H9 (cell line): ENCODE measurements around the gene EPS8L1. TPM values are rescaled to one million over a fixed set of nuclear protein-coding genes. Genes with fewer than 3 reads are reported as not detected.

Experiments used
- DNase-seq: peaks from one replicate; pipeline ENCODE4 v3.0.0-alpha.2; 2017
- H2AFZ ChIP-seq: one replicate; pipeline ENCODE4 v1.6.1; 2013; ENCODE audit warnings: mild to moderate bottlenecking, low read length, control low read depth, moderate library complexity
- H2AK5ac ChIP-seq: 2 replicates; pipeline ENCODE4 v1.6.1; 2013; ENCODE audit warnings: low read length, control low read depth, mixed read lengths; ENCODE audit not compliant: insufficient read length
- H2BK120ac ChIP-seq: one replicate; pipeline ENCODE4 v1.6.1; 2013; ENCODE audit warnings: low read depth, mild to moderate bottlenecking, low read length, control low read depth, inconsistent platforms; ENCODE audit not compliant: poor library complexity, severe bottlenecking
- H2BK12ac ChIP-seq: 2 replicates; pipeline ENCODE4 v1.6.1; 2013; ENCODE audit warnings: low read length, control low read depth, mixed read lengths, low read depth; ENCODE audit not compliant: insufficient read length
- H2BK15ac ChIP-seq: 2 replicates; pipeline ENCODE4 v1.6.1; 2013; ENCODE audit warnings: low read depth, low read length, control low read depth
- H2BK20ac ChIP-seq: one replicate; pipeline ENCODE4 v1.6.1; 2013; ENCODE audit warnings: low read depth, mild to moderate bottlenecking, low read length, control low read depth, inconsistent platforms; ENCODE audit not compliant: poor library complexity, severe bottlenecking
- H2BK5ac ChIP-seq: 2 replicates; pipeline ENCODE4 v1.6.1; 2013; ENCODE audit warnings: low read length, control low read depth, mixed read lengths; ENCODE audit not compliant: insufficient read length
- H3K14ac ChIP-seq: 2 replicates; pipeline ENCODE4 v1.6.1; 2013; ENCODE audit warnings: low read length, control low read depth; ENCODE audit not compliant: insufficient read depth
- H3K18ac ChIP-seq: 2 replicates; pipeline ENCODE4 v1.6.1; 2013; ENCODE audit warnings: low read depth, mild to moderate bottlenecking, mixed read lengths, low read length, control low read depth; ENCODE audit not compliant: insufficient read length
- H3K23ac ChIP-seq: 2 replicates; pipeline ENCODE4 v1.6.1; 2013; ENCODE audit warnings: low read length, control low read depth, mixed read lengths, low read depth; ENCODE audit not compliant: insufficient read length
- H3K23me2 ChIP-seq: 2 replicates; pipeline ENCODE4 v1.6.1; 2013; ENCODE audit warnings: low read depth, mild to moderate bottlenecking, mixed read lengths, low read length, control low read depth; ENCODE audit not compliant: insufficient read length, poor library complexity, severe bottlenecking
- H3K27ac ChIP-seq: 2 replicates; pipeline ENCODE4 v1.5.1; 2013; ENCODE audit warnings: low read length, control low read depth, mixed read lengths, low read depth; ENCODE audit not compliant: insufficient read length
- H3K27me3 ChIP-seq: 2 replicates; pipeline ENCODE4 v1.6.1; 2013; ENCODE audit warnings: low read length, control low read depth, inconsistent platforms; ENCODE audit not compliant: insufficient read depth
- H3K4ac ChIP-seq: 2 replicates; pipeline ENCODE4 v1.6.1; 2013; ENCODE audit warnings: low read depth, mild to moderate bottlenecking, control low read depth, inconsistent platforms, low read length, moderate library complexity
- H3K4me1 ChIP-seq: 2 replicates; pipeline ENCODE4 v1.6.1; 2013; ENCODE audit warnings: low read length, control low read depth, inconsistent platforms; ENCODE audit not compliant: insufficient read depth
- H3K4me2 ChIP-seq: 2 replicates; pipeline ENCODE4 v1.6.1; 2013; ENCODE audit warnings: low read length, control low read depth, mixed read lengths; ENCODE audit not compliant: insufficient read length, insufficient read depth
- H3K56ac ChIP-seq: 2 replicates; pipeline ENCODE4 v1.6.1; 2013; ENCODE audit warnings: low read depth, mild to moderate bottlenecking, mixed read lengths, low read length, control low read depth; ENCODE audit not compliant: insufficient read length
- H3K79me1 ChIP-seq: 2 replicates; pipeline ENCODE4 v1.6.1; 2013; ENCODE audit warnings: low read depth, mild to moderate bottlenecking, moderate library complexity, low read length, control low read depth, inconsistent platforms; ENCODE audit not compliant: insufficient read depth, poor library complexity, severe bottlenecking
- H3K79me2 ChIP-seq: 2 replicates; pipeline ENCODE4 v1.6.1; 2013; ENCODE audit warnings: low read length, control low read depth, inconsistent platforms; ENCODE audit not compliant: insufficient read depth
- H3K9ac ChIP-seq: 2 replicates; pipeline ENCODE4 v1.6.1; 2013; ENCODE audit warnings: low read length, control low read depth, mixed read lengths; ENCODE audit not compliant: insufficient read length; ENCODE audit errors: extremely low read depth
- H3K9me3 ChIP-seq: one replicate; pipeline ENCODE4 v1.6.1; 2013; ENCODE audit warnings: low read depth, low read length, inconsistent platforms; ENCODE audit not compliant: control insufficient read depth
- H3T11ph ChIP-seq: one replicate; pipeline ENCODE4 v1.6.1; 2013; ENCODE audit warnings: mild to moderate bottlenecking, low read length, control low read depth, inconsistent platforms
- H4K20me1 ChIP-seq: one replicate; pipeline ENCODE4 v1.6.1; 2013; ENCODE audit not compliant: control insufficient read depth, insufficient read length, insufficient read depth
- H4K5ac ChIP-seq: 2 replicates; pipeline ENCODE4 v1.6.1; 2013; ENCODE audit warnings: low read depth, mild to moderate bottlenecking, mixed read lengths, low read length, control low read depth; ENCODE audit not compliant: insufficient read length
- H4K8ac ChIP-seq: replicated peaks from 2 replicates; pipeline ENCODE4 v1.6.1; 2013; ENCODE audit warnings: low read length, control low read depth, mixed read lengths, low read depth; ENCODE audit not compliant: insufficient read length
- H4K91ac ChIP-seq: 2 replicates; pipeline ENCODE4 v1.6.1; 2013; ENCODE audit warnings: low read depth, mild to moderate bottlenecking, moderate library complexity, mixed read lengths, low read length, control low read depth; ENCODE audit not compliant: insufficient read length
- H3K27ac Mint-ChIP-seq, 3 experiments: 2 replicates in 2 of 3; 3 replicates in 1 of 3; pipeline ENCODE4 v1.8.0; 2020 to 2021; ENCODE audit warnings: mixed read lengths in 3 of 3, mild to moderate bottlenecking in 1 of 3, moderate library complexity in 1 of 3
- H3K27me3 Mint-ChIP-seq: 2 replicates; pipeline ENCODE4 v1.8.0; 2021; ENCODE audit warnings: low read depth, mild to moderate bottlenecking, moderate library complexity, mixed read lengths
- H3K36me3 Mint-ChIP-seq, 3 experiments: 2 replicates in 2 of 3; 3 replicates in 1 of 3; pipeline ENCODE4 v1.8.0; 2020 to 2021; ENCODE audit warnings: low read depth in 3 of 3, mixed read lengths in 3 of 3; ENCODE audit not compliant: insufficient read depth in 1 of 3
- H3K4me1 Mint-ChIP-seq, 2 experiments: 2 replicates each; pipeline ENCODE4 v1.8.0; 2020; ENCODE audit warnings: mixed read lengths in 2 of 2
- H3K4me3 Mint-ChIP-seq, 2 experiments: 2 replicates in 1 of 2; 3 replicates in 1 of 2; pipeline ENCODE4 v1.8.0; 2020 to 2021; ENCODE audit warnings: mild to moderate bottlenecking in 2 of 2, mixed read lengths in 2 of 2, moderate library complexity in 1 of 2
- H3K9me3 Mint-ChIP-seq, 2 experiments: 2 replicates in 1 of 2; 3 replicates in 1 of 2; pipeline ENCODE4 v1.8.0; 2020; ENCODE audit warnings: mild to moderate bottlenecking in 2 of 2, mixed read lengths in 2 of 2, moderate library complexity in 1 of 2
- WGBS: extraction: QIAGEN DNeasy Blood & Tissue Kit; methylation state at CpG from one replicate; pipeline ENCODE4 v1.1.7; 2013; ENCODE audit warnings: missing lambda C conversion rate, low lambda C conversion rate, mixed read lengths; ENCODE audit not compliant: insufficient read length; ENCODE audit errors: extremely low coverage; 5-methylcytosine and 5-hydroxymethylcytosine counted together
- total RNA-seq: library from RNA; stranded (reverse); gene quantifications from 2 replicates; pipeline ENCODE4 v1.2.1, GENCODE V29; 2021
- TF ChIP-seq, protein P1 (sequence below): fragments of 200-600 bp; sonication (generic); conservative IDR thresholded peaks from 3 replicates; pipeline ENCODE4 v1.8.0; 2021; ENCODE audit warnings: antibody characterized with exemption, mild to moderate bottlenecking

EPS8L1 gene
- total RNA-seq, 1 experiment from 2014 or later, result 24.0 TPM

- Histone ChIP-seq H2BK20ac (no peak overlapping the region), H3K27ac (no peak overlapping the region), H3K23me2 (no peaks in the 10 kb centered on the region), H2BK120ac (no peak overlapping the region), H2BK5ac (no peak overlapping the region), H3K9me3 (no peaks in the 10 kb centered on the region), H3K56ac (no peak overlapping the region), H3K4me1 (no peaks in the 10 kb centered on the region), H4K8ac (no peak overlapping the region), H2AK5ac (no peak overlapping the region), H4K20me1 (no peaks in the 10 kb centered on the region), H3K4me2 (no peak overlapping the region), H3K9ac (no peak overlapping the region), H3K79me1 (peaks cover 3% of the 10 kb centered on the region), H4K5ac (no peak overlapping the region), H3K18ac (no peak overlapping the region), H3K79me2 (no peaks in the 10 kb centered on the region), H3K23ac (no peak overlapping the region), H4K91ac (no peak overlapping the region), H3T11ph (no peak overlapping the region), H2BK15ac (no peak overlapping the region), H3K27me3 (no peaks in the 10 kb centered on the region), H2AFZ (no peak overlapping the region), H3K4ac (no peak overlapping the region), H2BK12ac (no peak overlapping the region), H3K14ac (no peak overlapping the region; the same call in 1 of the 2 replicates)
- Mint-ChIP-seq H3K36me3 (peaks cover 9 to 27% (median 13%) of the 10 kb centered on the region in 3 experiments), H3K9me3 (peaks cover under 1% of the 10 kb centered on the region in 2 experiments; a peak in 2 of 5 replicates), H3K27ac (peak overlapping the region in 1 of 3 experiments; percentile 28; a peak in 1 of 7 replicates), H3K4me3 (peak overlapping the region in 1 of 2 experiments; percentile 25; a peak in 2 of 5 replicates), H3K4me1 (peaks cover 3 to 20% of the 10 kb centered on the region in 2 experiments), H3K27me3 (no peaks in the 10 kb centered on the region; the same call in 1 of the 2 replicates)
- TF ChIP-seq, protein P1, sequence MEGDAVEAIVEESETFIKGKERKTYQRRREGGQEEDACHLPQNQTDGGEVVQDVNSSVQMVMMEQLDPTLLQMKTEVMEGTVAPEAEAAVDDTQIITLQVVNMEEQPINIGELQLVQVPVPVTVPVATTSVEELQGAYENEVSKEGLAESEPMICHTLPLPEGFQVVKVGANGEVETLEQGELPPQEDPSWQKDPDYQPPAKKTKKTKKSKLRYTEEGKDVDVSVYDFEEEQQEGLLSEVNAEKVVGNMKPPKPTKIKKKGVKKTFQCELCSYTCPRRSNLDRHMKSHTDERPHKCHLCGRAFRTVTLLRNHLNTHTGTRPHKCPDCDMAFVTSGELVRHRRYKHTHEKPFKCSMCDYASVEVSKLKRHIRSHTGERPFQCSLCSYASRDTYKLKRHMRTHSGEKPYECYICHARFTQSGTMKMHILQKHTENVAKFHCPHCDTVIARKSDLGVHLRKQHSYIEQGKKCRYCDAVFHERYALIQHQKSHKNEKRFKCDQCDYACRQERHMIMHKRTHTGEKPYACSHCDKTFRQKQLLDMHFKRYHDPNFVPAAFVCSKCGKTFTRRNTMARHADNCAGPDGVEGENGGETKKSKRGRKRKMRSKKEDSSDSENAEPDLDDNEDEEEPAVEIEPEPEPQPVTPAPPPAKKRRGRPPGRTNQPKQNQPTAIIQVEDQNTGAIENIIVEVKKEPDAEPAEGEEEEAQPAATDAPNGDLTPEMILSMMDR, result no peak
- WGBS, result no CpG with 5 or more reads among the region's 23 CpGs
- no peak for DNase-seq
Observed at GRCh38 chr19:55097864-55098715, 22.4 kb downstream of the EPS8L1 start.
